ENCODE measurements around the gene CYB5A. TPM values are rescaled to one million over a fixed set of nuclear protein-coding genes. Genes with fewer than 3 reads are reported as not detected.

CYB5A gene
- total and polyA plus RNA-seq, 2 of the 8 experiments (the other 6 are each of a cell fraction or from before 2014, with no cell fraction given) = 154 to 195 TPM

DNA sequence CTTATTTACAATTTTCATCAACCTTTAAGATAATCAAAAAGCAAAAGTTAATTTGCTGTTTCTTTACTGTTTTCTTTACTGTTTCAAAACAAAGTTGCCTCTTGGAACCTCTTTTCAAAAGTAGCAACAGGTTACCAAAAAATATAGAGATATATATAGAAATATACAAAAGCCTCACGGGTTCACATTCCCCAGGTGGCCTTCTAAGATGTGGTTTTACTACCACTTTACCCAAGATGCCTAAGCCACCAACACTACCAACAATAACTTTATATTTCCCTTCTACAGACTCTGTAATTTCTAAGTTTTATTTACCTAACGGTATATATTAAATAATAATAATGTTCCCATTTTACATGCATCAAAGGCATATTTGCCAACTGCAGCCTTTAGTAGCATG, 4.9 kb downstream of the CYB5A start:
- H3K23me2 ChIP-seq (ENCODE audit: low read depth, low read length) = peaks cover 9% of the 10 kb centered on the region; the same call in 1 of the 2 replicates
- H3K9me3 ChIP-seq (ENCODE audit: insufficient read depth in 2 of 2, low read depth in 1 of 2, low read length in 1 of 2) = no peaks in the 10 kb centered on the region
- H4K5ac ChIP-seq (ENCODE audit: insufficient read length, low read depth, low read length) = no peak overlapping the region
- H2AFZ ChIP-seq (ENCODE audit: low read length) = no peak overlapping the region
- no peak overlapping the region for H3K4ac ChIP-seq (replicated peaks; ENCODE audit: insufficient read length, low read depth, low read length)
- H2BK5ac ChIP-seq (ENCODE audit: low read depth, low read length) = no peak overlapping the region
- no peak overlapping the region for H2BK12ac ChIP-seq (ENCODE audit: low read depth, low read length)
- no peaks in the 10 kb centered on the region for H3K36me3 ChIP-seq (ENCODE audit: control insufficient read depth in 2 of 4, insufficient read depth in 4 of 4, low read length in 3 of 4)
- peaks cover 18 to 43% (median 29%) of the 10 kb centered on the region in 4 experiments; a peak in 6 of 7 replicates for H3K4me1 ChIP-seq (replicated peaks in 1 of 4; ENCODE audit: control insufficient read depth in 3 of 4, insufficient read depth in 4 of 4, low read length in 3 of 4)
- ChIA-PET CTCF (ENCODE audit: partially characterized antibody) (interaction anchor here (0.9 to 1.1 kb wide), 3 partner anchors 11 to 55 kb away, joined by 3 read pairs; no protein-coding TSS in a partner anchor), POLR2A (ENCODE audit: partially characterized antibody) (interaction anchor here (1.3 kb wide), 1 partner anchor 94 kb away, joined by 3 read pairs; no protein-coding TSS in a partner anchor)
- H2AK5ac ChIP-seq (ENCODE audit: low read depth, low read length) = no peak overlapping the region
- H4K20me1 ChIP-seq (replicated peaks in 1 of 2; ENCODE audit: control insufficient read depth in 1 of 2, insufficient read depth in 2 of 2, low read length in 2 of 2) = no peaks in the 10 kb centered on the region
- H3K18ac ChIP-seq (ENCODE audit: extremely low read depth, low read length) = no peak overlapping the region
- H3K79me1 ChIP-seq (ENCODE audit: low read depth, low read length) = peaks cover 11% of the 10 kb centered on the region
- WGBS, 2 experiments (ENCODE audit: extremely low coverage in 1 of 2, insufficient coverage in 1 of 2, insufficient read length in 1 of 2, insufficient replicate concordance in 2 of 2, low coverage in 1 of 2, low lambda C conversion rate in 2 of 2, missing lambda C conversion rate in 1 of 2) = 97% methylated on average over 2 of the region's 2 CpGs; no CpG with 5 or more reads in 1 of the 2 experiments
- FAIRE-seq (no peak), DNase-seq (ENCODE audit: low read depth in 1 of 2, low spot score in 2 of 2) (no peak)
- no peak overlapping the region for H3K9ac ChIP-seq (replicated peaks in 1 of 4; ENCODE audit: extremely low read depth in 1 of 4, low read depth in 3 of 4, low read length in 3 of 4)
- no peaks in the 10 kb centered on the region for H3K27me3 ChIP-seq (replicated peaks in 1 of 4; ENCODE audit: control insufficient read depth in 3 of 4, extremely low read depth in 1 of 4, insufficient read depth in 3 of 4, low read length in 3 of 4)
- no peak overlapping the region for H4K8ac ChIP-seq (ENCODE audit: extremely low read depth, insufficient read depth, low read length)
- H3K23ac ChIP-seq (ENCODE audit: insufficient read length) = no peak overlapping the region
- peaks cover 12 to 80% of the 10 kb centered on the region in 2 experiments for H3K79me2 ChIP-seq (ENCODE audit: control insufficient read depth in 1 of 2, insufficient read depth in 2 of 2, low read length in 2 of 2)
- H3K14ac ChIP-seq (ENCODE audit: insufficient read length) = no peak overlapping the region
- no peak overlapping the region for H2BK120ac ChIP-seq (replicated peaks; ENCODE audit: low read depth, low read length)
- no peak overlapping the region for H3K56ac ChIP-seq (replicated peaks; ENCODE audit: insufficient read length, low read depth, low read length)
- H2BK20ac ChIP-seq (ENCODE audit: low read length) = no peak overlapping the region
- no peak overlapping the region for H2BK15ac ChIP-seq (ENCODE audit: low read length)
- H3K4me2 ChIP-seq (ENCODE audit: insufficient read depth in 1 of 2, low read depth in 2 of 2, low read length in 2 of 2) = no peak overlapping the region
- no peak overlapping the region for H4K91ac ChIP-seq (replicated peaks; ENCODE audit: insufficient read length, low read length)
- no peak overlapping the region for H3K27ac ChIP-seq (ENCODE audit: low read depth, low read length)
- no peak overlapping the region for H3K4me3 ChIP-seq (ENCODE audit: extremely low read depth in 1 of 4, insufficient read depth in 2 of 4, low read depth in 3 of 4, low read length in 4 of 4)
- TF ChIP-seq EZH2 (IDR thresholded peaks at IDR 0.05; ENCODE audit: low read depth, low read length, severe bottlenecking) = no peak
- no peak for TF ChIP-seq TAF1 (IDR thresholded peaks at IDR 0.05; ENCODE audit: low read depth, low read length)
- no peak for TF ChIP-seq KDM5A (IDR thresholded peaks at IDR 0.05; ENCODE audit: low read length)
- no peak for TF ChIP-seq TAF7 (optimal IDR thresholded peaks at IDR 0.05; ENCODE audit: borderline replicate concordance, low read depth, low read length)
- no peak for TF ChIP-seq CTBP2 (IDR thresholded peaks at IDR 0.05; ENCODE audit: borderline replicate concordance, insufficient read depth, insufficient read length, low read length)
- TF ChIP-seq SP1 (IDR thresholded peaks at IDR 0.05; ENCODE audit: low read depth, low read length) = no peak
- TF ChIP-seq EGR1 (IDR thresholded peaks at IDR 0.05; ENCODE audit: borderline replicate concordance, low read depth, low read length) = no peak
- TF ChIP-seq BRCA1 (IDR thresholded peaks at IDR 0.05; ENCODE audit: low read depth, low read length) = no peak
- no peak for TF ChIP-seq SAP30 (IDR thresholded peaks at IDR 0.05; ENCODE audit: insufficient read depth, insufficient replicate concordance, low read length)
- TF ChIP-seq SP2 (IDR thresholded peaks at IDR 0.05; ENCODE audit: low read length) = no peak
- no peak for TF ChIP-seq POLR2A (IDR thresholded peaks at IDR 0.05; ENCODE audit: control extremely low read depth in 1 of 2, low read depth in 2 of 2, low read length in 2 of 2)
- TF ChIP-seq, protein P1, sequence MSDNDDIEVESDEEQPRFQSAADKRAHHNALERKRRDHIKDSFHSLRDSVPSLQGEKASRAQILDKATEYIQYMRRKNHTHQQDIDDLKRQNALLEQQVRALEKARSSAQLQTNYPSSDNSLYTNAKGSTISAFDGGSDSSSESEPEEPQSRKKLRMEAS (IDR thresholded peaks at IDR 0.05) = no peak
- TF ChIP-seq RAD21 (IDR thresholded peaks at IDR 0.05 in 1 of 2, conservative IDR thresholded peaks at IDR 0.05 in 1 of 2; ENCODE audit: low read depth in 2 of 2, low read length in 2 of 2) = no peak

Measured in H1 (cell line).